ENCODE data around the gene BTD.
"Not testable (repeated sequence)": the region's sequence is repeated elsewhere in the genome, so short reads cannot be mapped to it uniquely, and the experiment has no call there.

The BTD gene

DNA sequence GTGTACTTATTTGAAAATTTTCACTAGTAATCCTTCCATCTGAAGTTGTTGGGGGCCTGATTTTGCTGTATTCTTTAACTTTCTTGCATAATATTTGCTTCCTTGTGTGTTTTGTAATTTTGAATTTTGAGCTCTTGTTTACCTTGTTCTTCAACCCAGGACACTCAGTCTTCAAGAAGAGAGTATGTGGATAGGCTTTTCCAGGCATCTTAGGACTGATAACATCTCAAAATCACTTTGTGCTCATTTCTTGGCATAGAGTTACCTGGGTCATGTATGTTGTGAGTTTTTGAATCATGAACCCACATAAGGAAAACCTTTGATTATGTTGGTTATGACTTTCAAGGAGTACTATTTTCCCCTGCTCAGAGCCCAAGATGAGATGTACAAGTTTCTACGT is 13.4 kb downstream of the BTD start:
- no peak for TF ChIP-seq EZH2phosphoT487 (conservative IDR thresholded peaks at IDR 0.05; ENCODE audit: low read length)
- TF ChIP-seq, protein P1, sequence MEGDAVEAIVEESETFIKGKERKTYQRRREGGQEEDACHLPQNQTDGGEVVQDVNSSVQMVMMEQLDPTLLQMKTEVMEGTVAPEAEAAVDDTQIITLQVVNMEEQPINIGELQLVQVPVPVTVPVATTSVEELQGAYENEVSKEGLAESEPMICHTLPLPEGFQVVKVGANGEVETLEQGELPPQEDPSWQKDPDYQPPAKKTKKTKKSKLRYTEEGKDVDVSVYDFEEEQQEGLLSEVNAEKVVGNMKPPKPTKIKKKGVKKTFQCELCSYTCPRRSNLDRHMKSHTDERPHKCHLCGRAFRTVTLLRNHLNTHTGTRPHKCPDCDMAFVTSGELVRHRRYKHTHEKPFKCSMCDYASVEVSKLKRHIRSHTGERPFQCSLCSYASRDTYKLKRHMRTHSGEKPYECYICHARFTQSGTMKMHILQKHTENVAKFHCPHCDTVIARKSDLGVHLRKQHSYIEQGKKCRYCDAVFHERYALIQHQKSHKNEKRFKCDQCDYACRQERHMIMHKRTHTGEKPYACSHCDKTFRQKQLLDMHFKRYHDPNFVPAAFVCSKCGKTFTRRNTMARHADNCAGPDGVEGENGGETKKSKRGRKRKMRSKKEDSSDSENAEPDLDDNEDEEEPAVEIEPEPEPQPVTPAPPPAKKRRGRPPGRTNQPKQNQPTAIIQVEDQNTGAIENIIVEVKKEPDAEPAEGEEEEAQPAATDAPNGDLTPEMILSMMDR (IDR thresholded peaks at IDR 0.05; ENCODE audit: insufficient read depth, low read length, poor library complexity, severe bottlenecking), result no peak
- Histone ChIP-seq H3F3A (ENCODE audit: insufficient read depth) (no peaks in the 10 kb centered on the region), H3K79me2 (ENCODE audit: insufficient read depth, low read length) (no peaks in the 10 kb centered on the region), H3K27me3 (ENCODE audit: low read length) (no peaks in the 10 kb centered on the region), H4K20me1 (ENCODE audit: low read depth, low read length) (no peaks in the 10 kb centered on the region), H3K4me2 (ENCODE audit: low read depth, low read length, poor library complexity, severe bottlenecking) (no peak overlapping the region), H3K9ac (ENCODE audit: low read length) (no peak overlapping the region), H2AFZ (ENCODE audit: low read depth, low read length, severe bottlenecking) (no peak overlapping the region), H3K4me3 (ENCODE audit: insufficient read depth, low read length, poor library complexity, severe bottlenecking) (no peak overlapping the region), H3K27ac (ENCODE audit: low read depth, low read length) (no peak overlapping the region), H3K9me3 (ENCODE audit: insufficient read depth, low read length) (0 out of 2 replicates have a peak, but pooled peaks cover 7% of the 10 kb centered on the region), H3K9me2 (replicated peaks; ENCODE audit: insufficient read depth, low read length) (no peaks in the 10 kb centered on the region), H3K36me3 (ENCODE audit: low read length) (no peaks in the 10 kb centered on the region)

DNA sequence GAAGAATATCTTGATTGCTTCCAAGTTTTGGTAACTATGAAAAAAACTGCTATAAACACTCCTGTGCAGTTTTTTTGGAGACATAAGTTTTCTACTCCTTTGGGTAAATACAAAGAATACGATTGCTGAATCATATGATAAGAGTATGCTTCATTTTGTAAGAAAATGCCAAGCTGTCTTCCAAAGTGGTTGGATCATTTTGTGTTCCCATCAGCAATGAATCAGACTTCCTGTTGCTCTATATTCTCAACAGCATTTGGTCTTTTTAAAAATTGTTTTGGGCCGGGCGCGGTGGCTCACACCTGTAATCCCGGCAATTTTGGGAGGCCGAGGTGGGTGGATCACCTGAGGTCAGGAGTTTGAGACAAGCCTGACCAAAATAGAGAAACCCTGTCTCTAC is 14.5 kb downstream of the BTD start:
- Histone ChIP-seq H3K4me2 (ENCODE audit: low read depth, low read length, poor library complexity, severe bottlenecking) (no peak overlapping the region), H3K9me3 (ENCODE audit: insufficient read depth, low read length) (0 out of 2 replicates have a peak, but pooled peaks cover 12% of the 10 kb centered on the region), H3K27me3 (ENCODE audit: low read length) (no peaks in the 10 kb centered on the region), H4K20me1 (ENCODE audit: low read depth, low read length) (no peaks in the 10 kb centered on the region), H3K4me3 (ENCODE audit: insufficient read depth, low read length, poor library complexity, severe bottlenecking) (no peak overlapping the region), H3F3A (ENCODE audit: insufficient read depth) (no peaks in the 10 kb centered on the region), H3K9me2 (replicated peaks; ENCODE audit: insufficient read depth, low read length) (no peaks in the 10 kb centered on the region), H2AFZ (ENCODE audit: low read depth, low read length, severe bottlenecking) (no peak overlapping the region), H3K27ac (ENCODE audit: low read depth, low read length) (no peak overlapping the region), H3K9ac (ENCODE audit: low read length) (no peak overlapping the region), H3K36me3 (ENCODE audit: low read length) (no peaks in the 10 kb centered on the region), H3K79me2 (ENCODE audit: insufficient read depth, low read length) (no peaks in the 10 kb centered on the region)
- TF ChIP-seq, protein P1 (IDR thresholded peaks at IDR 0.05; ENCODE audit: insufficient read depth, low read length, poor library complexity, severe bottlenecking), result no peak
- TF ChIP-seq EZH2phosphoT487 (conservative IDR thresholded peaks at IDR 0.05; ENCODE audit: low read length), result no peak

DNA sequence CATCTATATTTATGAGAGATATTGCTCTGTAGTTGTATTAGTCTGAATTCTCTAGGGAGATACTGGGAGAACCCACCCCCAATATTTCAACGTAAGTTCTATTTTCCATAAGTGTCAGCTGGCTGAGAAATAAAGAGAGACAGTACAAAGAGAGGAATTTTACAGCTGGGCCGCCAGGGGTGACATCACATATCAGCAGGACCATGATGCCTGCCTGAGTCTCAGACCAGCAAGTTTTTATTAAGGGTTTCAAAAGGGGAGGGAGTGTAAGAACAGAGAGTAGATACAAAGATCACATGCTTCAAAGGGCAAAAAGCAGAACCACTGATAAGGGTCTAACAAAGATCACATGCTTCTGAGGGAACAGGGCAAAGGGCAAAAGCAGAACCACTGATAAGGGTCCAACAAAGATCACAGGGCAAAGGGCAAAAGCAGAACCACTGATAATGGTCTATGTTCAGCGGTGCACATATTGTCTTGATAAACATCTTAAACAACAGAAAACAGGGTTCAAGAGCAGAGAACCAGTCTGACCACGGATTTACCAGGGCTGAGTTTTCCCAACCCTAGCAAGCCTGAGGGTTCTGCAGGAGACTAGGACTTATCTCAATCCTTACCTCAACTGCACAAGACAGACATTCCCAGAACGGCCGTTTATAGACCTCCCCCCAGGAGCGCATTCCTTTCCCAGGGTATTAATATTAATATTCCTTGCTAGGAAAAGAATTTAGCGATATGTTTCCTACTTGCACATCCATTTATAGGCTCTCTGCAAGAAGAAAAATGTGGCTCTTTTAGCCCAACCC is 18.3 kb downstream of the BTD start:
- not testable (repeated sequence) for H3K4me3 ChIP-seq (ENCODE audit: insufficient read depth, low read length, poor library complexity, severe bottlenecking); H3F3A ChIP-seq (ENCODE audit: insufficient read depth); H3K36me3 ChIP-seq (ENCODE audit: low read length); H2AFZ ChIP-seq (ENCODE audit: low read depth, low read length, severe bottlenecking); H3K79me2 ChIP-seq (ENCODE audit: insufficient read depth, low read length); H3K9ac ChIP-seq (ENCODE audit: low read length); H3K27ac ChIP-seq (ENCODE audit: low read depth, low read length); H4K20me1 ChIP-seq (ENCODE audit: low read depth, low read length); H3K9me2 ChIP-seq (replicated peaks; ENCODE audit: insufficient read depth, low read length); H3K4me2 ChIP-seq (ENCODE audit: low read depth, low read length, poor library complexity, severe bottlenecking); H3K27me3 ChIP-seq (ENCODE audit: low read length)
- 0 out of 2 replicates have a peak, but pooled peaks cover 14% of the 10 kb centered on the region for H3K9me3 ChIP-seq (ENCODE audit: insufficient read depth, low read length)
